GM21786 (cell line): Measurements from ENCODE around the gene PKHD1.
"Not testable (repeated sequence)": the region's sequence is repeated elsewhere in the genome, so short reads cannot be mapped to it uniquely, and the experiment has no call there.

Source experiments
- ATAC-seq: cut with Tn5 transposase; IDR thresholded peaks from one replicate; pipeline ENCODE4 v1.9.1; 2021; ENCODE audit not compliant: unreplicated experiment

PKHD1 gene

DNA sequence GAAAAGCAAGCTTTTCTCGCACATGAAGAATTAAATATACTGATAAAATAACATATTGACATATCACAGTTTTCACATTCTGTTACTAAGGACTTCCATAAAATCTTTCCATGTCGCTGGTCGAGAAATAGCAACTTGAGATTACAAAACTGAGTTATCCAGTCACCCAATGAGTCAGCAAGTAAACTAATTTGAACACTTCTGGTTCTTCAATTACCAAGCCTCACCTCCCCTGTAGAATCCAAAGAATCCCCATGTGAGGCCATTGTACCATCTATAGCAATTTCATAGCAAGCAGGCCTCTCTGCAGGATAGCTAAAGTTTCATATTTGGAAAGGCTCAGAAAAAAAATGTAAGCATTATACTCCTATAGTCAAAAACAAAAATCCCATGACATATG lies 87.3 kb downstream of the PKHD1 start:
- ATAC-seq: no peak

DNA sequence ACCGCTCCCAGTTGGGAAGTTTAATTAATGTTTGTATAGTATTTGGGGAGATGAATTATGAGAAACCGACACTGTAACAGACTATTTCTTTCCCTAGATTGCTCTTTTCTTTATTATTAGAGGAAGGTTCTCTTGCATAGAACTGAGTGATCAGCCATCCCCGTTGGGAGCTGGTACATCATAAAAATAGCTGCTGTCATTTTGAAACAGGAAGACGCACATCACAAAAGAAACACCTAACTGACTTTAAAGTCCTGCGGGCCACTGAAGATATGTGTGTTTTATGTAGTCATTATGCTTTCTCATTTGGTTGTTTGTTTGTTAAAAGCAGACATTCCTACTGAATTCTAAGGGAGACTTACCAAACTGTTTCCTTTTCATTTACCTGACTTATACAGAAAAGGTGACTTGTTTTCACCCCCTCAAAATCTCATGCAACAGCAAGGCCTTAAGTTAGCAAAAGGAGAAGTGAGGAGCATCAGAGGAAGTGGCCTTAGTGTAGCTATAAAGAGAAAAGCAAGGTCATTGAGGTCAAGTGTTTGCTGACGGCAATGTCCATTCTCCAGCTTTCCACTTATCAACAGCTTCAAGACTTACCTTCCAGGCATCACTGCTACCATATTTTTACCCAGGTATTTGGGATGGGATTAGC lies 91.0 kb downstream of the PKHD1 start:
- peak; percentile 95 for ATAC-seq

DNA sequence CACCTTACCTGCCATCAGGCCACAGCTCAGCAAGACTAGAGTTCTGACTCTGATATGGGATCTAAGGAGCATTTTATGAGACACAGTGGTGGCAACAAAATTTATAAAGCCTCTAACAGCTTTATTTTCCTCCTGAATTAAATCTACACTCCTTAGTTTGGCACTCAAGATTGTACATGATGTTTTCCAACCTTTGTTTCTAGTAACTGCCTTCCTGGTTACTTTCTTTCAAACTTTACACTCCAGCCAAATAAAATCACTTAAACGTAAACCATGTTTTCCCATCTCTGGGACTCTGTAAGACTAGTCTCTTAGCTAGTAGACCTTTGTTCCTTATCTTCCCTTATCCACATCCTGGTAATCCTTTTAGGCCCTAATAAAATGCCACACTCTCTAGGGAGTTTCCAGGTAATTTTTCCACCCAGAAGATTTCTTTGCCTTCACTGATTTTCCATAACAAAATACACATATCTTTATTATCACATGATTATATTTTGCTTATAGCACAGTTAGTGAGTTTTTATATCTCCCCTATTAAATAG lies 92.1 kb downstream of the PKHD1 start:
- ATAC-seq: no peak

DNA sequence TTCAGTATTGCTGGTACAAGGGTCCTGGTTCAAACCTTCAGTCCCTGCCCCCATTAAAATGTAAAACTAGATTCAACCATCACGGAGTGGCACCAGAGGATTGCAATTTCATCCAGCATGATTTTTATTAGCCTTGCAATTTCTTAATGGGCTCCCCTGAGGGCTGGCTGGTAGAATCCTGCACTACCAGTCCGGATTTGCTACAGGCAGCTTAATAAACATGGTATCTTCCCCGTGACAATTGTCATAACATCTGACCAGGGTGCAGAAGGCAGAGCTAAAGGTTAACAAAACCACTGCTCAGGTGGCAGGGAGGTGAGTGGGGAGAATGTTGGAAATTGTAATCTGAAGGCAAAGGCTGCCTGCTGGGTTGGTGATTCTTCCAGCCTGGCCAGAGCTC lies 94.5 kb downstream of the PKHD1 start:
- ATAC-seq: no peak

DNA sequence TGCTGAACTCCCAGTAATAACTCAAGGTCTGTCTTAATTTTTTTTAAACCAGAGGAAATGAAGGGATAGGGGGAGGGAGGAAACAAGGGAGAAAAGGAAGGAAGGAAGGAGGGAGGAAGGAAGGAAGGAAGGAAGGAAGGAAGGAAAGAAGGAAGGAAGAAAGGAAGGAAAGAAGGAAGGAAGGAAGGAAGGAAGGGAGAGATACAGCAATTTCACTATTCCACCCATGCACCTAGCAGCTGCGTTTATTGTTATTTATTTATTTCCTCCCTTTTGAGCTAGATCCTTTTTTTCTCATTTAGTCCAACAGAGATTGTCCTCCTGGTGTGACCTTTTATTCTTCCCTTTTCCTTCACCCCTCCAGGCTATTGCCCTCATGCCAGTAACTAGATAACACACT lies 97.6 kb downstream of the PKHD1 start:
- no peak for ATAC-seq

DNA sequence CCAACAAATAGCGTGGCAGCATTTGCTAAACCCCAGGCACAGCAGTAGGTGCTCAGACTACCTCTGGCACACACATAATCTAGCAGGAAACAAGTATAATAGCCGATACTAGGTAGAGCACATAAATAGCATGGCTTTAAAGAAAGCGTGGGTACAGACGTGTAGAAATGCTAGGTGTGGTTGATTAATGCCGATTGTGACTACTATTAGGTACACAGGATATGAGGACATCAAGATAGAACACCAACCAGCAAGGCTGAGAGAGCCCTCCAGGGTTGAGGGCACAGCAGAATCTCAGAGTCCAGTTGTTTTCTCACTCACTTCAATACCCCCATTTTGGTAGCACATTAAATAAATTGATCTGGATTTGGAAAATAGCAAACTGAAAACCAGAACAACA lies 100.5 kb downstream of the PKHD1 start:
- no peak for ATAC-seq

DNA sequence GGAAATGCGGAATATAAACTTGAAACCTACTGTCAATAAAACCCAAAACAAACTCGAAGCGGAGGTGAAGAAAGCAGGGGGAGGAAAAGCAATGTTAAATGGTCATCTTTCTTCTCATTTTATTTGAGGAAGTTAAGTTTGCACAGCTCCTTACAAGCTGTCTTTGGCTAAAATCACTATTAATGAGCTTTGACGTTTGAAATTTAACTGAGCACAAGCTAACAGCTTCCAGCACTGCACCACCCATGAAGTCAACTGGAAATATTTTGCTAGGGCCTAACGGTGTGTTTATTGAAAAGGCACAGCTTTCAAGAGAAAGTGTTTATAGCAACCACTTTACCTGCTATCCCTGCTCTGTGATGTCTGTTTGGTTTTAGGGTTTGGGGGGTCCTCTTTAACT lies 103.8 kb downstream of the PKHD1 start:
- no peak for ATAC-seq

DNA sequence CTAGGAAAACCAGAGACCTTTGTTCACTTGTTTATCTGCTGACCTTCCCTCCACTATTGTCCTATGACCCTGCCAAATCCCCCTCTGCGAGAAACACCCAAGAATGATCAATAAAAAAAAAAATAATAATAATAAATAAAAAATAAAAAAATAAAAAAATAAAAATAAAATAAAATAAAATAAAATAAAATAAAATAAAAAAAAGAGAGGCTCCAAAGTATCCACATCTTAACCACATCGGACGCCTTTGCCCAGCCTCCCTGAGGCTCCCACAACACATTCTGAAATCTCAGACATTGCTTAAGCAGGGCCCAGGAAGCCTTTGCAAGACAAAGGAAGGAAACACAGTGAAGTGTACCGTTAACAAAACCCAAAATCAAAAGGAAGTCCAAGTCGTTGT lies 104.7 kb downstream of the PKHD1 start:
- ATAC-seq: not testable (repeated sequence)

DNA sequence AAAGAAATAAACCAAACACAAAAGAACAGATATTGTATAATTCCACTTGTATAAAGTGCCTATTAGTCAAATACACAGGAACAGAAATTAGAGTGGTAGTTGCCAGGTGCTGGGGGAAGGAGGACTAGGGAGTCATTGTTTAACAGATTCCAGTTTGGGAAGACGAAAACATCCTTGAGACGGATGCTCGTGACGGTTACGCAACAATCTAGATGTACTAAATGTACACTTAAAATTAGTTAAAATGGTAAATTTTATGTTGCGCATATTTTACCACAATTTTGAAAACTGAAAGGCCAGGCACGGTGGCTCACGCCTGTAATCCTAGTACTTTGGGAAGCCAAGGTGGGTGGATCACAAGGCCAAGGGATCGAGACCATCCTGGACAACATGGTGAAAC lies 111.0 kb downstream of the PKHD1 start:
- no peak for ATAC-seq

DNA sequence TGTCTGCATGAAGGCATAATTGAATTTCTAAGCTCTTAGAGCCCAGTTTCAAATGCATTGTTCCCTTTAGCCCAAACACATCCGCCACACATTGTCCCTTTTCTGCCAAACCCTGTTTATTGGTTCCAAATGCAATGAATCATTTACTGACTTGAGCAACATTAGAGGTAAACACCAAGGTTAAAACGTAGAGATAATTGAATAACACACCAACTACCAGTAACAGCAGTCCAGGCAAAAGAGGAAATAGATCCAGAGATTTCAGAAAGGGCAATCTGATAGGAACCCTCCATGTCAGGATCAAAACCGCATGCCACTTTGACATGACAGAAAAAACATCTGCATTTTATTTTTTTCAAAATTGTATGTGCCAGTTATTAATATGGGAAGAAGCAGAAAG lies 114.8 kb downstream of the PKHD1 start:
- no peak for ATAC-seq

DNA sequence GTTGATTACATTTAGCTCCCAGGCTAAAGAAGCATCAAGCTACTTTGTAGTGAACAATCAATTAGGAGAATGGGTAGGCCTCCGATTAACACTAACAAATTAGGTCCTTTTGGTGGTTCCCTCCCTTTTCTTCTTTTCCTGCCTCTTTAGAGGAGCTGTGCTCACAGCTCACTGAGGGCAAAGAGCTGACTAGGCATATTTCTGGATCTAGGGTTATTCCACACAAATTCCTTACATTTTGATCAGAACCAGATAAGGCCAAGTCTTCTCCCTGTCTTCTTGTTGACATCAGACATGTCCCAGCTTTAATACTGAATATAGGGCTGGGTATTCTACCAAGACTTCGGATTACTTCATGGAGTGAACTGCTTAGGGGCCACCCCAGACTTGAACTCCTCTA lies 119.1 kb downstream of the PKHD1 start:
- no peak for ATAC-seq

DNA sequence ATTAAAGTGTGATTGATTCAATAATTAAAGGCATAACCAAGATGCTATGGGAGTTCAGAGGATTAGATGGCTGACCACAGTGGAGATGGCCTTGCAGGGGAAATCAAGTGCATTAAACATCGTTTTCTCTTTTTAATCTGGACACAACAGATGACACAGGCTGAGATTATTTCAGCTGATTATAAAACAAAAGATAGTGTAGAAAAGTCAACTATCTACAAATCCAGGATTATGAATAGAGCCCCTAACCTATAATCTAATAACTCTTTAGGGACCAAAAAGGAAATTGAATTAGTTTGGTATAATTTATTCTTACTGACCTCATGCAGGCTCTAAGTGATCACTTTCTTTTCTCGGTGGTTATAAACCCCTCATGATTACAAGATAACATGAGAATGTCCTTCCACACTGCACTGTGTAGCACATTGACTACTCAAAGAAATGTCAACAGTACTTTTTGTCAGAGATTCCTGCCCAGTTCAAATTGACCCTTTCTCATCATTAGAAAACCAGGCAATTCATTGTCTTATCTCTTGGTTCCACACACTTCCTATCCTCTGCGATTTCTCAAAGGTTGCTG lies 122.1 kb downstream of the PKHD1 start:
- no peak for ATAC-seq

DNA sequence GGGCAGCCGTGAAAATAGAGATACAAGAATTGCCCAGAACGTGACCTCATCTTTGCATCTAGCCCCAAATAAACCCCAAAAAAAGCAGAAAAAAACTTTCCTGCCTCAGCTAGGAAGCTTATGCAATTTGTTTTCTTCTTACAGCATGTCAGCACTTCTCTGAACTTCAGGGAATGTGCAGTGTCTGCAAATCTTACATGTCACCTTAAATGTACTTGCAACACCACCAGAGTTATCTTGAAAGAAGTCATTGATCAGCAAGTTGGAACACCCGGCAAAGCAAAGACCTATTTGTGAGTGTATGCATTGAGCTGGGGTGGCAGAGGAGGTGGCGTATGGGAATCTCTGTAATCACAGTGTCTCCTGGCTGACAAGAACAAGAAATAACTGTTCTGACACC lies 123.4 kb downstream of the PKHD1 start:
- no peak for ATAC-seq

DNA sequence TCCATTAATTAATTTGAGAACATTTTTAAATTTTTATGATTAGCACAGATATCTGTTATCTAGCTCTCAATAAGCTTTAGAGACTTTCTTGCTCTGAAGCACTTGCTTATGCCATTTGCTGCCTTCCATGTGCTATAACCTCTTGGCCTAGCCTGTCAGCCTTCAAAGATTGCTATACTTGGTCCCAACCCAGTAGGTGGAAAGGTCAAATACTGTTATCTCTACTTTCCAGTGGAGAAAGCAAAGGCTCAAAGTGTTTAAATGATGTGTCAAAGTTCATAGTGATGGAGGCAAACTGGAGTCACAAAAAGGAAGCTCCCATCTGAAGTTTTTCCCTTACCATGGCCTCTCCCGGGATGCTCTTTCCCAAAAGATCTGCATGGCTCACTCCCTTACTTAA lies 125.1 kb downstream of the PKHD1 start:
- ATAC-seq: no peak

DNA sequence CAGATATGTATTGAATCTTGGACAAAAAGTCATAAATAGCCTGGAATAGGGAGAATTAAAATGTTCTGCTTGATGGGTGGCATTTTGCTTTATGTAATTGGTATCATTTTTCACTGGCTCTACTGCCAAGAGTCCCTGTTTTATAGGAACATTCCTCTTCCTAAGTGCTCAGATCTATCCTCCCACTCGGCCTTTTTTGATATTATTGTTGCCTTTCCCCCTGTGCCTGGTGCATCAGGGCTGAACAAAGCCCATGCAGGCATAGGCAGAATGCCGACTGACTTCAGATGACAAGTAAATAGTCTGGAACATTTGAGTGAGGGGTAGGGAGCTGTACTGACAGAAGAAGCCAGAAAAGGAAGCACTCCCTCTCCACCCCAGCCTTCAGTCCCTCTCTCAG lies 127.0 kb downstream of the PKHD1 start:
- no peak for ATAC-seq

DNA sequence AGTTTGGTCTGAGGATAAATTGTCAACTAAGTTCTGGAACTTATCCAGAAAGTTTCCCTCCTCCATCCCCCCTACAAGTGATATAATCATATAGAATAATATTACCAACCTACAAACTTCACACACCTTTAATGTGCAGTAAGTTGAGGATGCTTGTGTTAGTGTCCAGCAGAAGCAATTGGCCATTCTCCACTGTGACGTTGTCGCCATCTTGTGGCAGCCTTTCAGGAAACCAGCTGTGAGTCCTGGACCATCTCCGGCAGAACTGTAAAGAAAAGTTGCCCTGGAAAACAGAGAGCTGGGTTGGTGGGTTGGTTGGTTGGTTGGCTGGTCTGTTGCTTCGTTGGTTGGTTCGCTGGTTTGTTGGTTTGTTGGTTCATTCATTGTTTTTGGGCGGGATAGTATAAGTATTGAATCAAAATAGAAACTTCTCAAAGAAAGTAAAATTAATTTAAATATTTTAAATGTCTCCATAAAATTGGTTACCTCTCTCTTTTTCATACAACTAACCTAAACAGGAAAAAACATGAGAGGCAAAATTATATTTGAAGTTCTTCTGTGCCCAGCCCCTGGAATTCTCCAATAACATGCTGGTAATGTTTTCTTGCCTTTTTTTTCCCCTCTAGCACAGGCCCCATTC lies 127.5 kb downstream of the PKHD1 start:
- ATAC-seq: peak; percentile 79

DNA sequence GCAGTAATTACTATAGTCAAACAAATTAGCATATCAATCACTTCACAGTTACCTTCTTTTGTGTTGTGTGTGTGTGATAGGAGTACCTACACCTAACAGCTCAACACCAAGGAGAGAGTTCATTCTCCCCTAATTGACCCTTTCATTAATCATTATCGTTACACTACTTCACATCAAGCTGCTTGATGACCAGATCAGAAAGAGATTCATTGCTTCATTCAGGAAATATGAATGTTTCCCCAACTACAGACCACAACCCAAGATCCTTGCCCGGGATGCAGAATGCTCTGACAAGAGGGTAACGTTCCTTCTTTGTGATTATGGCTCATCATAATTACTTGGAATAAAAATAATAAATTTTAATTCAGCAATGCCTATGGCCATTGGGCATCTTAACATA lies 132.7 kb downstream of the PKHD1 start:
- ATAC-seq: no peak

DNA sequence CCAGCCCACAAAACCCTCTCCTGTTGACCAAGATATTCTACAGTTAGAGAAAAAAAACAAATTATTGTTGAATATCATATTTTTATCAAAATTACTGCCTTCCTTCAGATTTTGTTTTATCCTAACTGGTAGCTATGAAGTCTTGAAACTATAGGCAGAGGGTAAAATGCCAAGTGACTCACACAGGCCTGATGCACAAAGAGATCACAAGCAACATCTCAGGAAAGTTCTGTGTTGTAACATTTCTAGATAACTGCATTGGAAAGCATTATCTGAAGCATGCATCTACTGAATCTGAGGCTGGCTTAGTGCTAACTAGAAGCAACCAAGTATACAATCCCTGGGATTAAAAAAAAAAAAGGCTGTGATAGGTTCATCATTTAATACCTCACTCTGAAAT lies 134.2 kb downstream of the PKHD1 start:
- ATAC-seq: no peak

DNA sequence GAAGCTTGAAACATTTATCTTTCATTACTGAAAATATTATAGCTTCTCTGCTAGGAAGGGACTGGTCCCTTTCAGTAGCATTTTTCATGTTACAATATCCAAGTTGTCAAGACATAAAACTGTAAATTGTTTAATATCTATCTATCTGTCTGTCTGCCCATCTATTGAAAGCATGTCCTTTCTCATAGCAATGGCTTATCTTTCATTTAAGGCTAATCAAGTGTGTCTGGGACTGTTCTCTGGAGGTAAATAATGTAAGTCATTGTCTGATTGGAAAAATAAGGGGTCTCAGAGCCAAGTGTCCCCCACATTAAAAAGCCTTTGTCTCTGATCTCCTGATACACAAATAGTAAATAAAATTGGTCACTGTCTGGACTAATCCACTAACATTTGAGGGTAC lies 135.5 kb downstream of the PKHD1 start:
- ATAC-seq: no peak

DNA sequence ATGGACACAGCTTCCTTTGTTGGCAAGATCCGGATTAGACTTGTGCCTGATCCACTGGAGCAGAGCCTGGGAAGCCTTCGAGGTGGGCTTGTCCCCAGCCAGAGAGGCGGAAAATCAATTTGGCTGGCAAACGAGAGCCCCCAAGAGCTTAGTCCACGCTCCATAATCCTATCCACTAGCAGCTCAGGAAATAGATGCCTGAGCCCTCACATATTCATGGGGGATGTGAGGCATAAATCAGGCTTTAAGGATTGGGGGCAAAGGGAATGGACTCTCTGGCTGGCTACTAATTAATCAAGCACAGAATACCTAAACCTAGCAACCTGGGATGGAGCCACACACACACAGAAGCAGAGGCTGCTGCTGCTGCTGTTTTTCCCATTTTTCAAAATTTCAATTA lies 137.9 kb downstream of the PKHD1 start:
- no peak for ATAC-seq

DNA sequence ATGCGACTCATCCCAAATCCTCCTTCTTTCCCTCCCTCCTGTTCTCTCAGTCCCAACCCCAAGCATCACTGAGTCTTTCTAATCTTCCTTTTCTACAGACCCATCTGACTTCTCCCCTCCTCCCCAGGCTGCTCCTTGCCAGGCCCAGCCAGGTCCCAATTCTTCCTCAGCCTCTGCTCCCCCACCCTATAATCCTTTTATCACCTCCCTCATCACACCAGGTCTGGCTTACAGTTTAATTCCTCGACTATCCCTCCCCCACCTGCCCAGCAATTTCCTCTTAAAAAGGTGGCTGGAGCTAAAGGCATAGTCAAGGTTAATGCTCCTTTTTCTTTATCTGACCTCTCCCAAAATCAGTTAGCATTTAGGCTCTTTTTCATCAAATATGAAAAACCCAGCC lies 147.7 kb downstream of the PKHD1 start:
- not testable (repeated sequence) for ATAC-seq

DNA sequence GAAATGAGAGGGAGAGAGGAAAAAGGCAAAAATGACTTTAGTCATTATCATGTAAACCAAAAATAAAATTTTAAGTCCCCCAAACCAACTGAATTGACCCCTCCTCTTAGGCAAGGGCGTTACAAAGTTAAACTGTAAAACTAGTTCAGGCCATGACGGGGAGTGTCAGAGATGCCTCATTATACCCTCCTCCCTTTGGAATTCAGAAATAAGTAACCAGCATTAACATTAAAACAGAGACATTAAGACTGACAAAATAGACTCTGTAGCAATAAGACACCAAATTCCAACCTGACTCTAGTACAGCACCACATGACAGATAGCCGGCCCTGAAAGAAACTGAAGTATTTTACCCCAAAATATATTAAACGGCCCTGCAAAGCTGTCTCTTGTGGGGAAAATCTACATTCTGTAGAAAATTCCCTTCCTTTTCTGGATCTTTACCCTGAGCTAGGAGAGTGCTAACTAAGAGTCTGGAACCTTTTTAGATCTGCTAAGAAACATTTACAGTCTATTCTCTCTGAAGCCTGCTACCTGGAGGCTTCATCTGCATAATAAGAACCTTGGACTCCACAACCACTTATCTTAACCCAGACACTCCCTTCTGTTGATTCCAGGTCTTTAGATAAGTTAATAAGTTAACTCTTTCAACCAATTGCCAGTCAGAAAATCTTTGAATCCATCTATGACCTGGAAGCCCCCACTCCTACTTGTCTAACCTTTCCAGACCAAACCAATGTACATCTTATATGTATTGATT lies 150.7 kb downstream of the PKHD1 start:
- ATAC-seq: no peak
